GM19193 (cell line): ENCODE measurements around the gene CACNA1C.

ENCODE experiments used
- POLR2A ChIP-seq: IDR thresholded peaks from 4 replicates; pipeline ENCODE4 v1.6.1; 2011; ENCODE audit not compliant: insufficient read depth, insufficient read length; ENCODE audit errors: extremely low read depth

CACNA1C gene

DNA sequence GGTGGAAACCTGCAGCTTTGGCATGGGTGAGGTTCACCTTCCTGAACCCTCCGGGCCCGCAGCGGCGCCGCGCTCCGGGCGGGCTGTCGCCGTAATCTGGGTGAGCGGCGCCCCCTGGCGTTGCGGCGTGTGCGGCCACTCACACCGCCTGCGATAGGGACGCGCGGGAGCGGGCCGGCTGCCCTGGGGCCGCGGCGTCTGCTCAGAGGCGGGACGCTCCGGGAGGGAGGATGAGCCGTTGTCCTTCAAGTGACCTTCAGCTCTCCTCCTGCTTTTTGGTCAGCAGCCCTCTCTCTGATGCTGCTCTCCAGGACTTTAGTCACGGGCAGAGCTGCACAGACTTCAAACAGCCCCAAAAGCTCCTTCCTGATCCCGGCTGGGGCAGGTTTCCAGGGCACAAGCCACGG is 530.3 kb downstream of the CACNA1C start:
- TF ChIP-seq POLR2A = no peak

DNA sequence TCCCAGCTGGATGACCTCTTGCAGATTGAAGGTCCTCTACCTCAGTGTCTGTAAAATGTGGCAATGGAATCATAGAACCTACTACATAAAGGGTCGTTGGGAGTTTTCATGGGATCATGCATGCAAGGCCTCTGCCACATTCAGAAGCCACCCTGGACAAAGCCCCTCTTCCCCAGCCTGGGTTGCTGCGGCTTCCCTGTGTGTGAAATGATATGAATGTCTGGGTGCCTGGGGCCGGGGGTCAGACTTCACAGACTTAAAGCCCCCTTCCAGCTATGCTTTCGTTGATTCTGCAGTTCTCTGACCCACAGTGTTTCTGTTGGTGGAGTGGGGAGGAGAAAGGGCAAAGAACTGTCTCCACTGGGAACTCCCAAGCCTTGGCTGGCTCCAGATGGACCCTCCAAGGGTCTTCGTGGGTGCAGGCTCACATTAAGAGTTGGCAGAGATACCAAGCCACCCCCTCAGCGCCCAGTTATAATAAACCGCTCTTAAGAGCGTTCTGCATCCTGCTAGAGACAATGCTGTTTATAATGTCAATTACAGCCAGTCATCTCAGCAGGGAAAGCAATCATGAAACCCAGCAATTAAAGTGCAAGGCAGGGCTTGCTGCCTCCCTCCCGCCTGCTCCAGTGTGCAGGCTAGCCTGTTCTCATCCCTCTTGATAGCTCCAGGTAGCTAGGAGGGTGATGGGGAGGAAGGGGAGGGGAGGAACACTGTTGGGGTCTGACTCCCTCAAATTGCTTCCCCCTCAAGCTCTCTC is 531.0 kb downstream of the CACNA1C start:
- no peak for TF ChIP-seq POLR2A

DNA sequence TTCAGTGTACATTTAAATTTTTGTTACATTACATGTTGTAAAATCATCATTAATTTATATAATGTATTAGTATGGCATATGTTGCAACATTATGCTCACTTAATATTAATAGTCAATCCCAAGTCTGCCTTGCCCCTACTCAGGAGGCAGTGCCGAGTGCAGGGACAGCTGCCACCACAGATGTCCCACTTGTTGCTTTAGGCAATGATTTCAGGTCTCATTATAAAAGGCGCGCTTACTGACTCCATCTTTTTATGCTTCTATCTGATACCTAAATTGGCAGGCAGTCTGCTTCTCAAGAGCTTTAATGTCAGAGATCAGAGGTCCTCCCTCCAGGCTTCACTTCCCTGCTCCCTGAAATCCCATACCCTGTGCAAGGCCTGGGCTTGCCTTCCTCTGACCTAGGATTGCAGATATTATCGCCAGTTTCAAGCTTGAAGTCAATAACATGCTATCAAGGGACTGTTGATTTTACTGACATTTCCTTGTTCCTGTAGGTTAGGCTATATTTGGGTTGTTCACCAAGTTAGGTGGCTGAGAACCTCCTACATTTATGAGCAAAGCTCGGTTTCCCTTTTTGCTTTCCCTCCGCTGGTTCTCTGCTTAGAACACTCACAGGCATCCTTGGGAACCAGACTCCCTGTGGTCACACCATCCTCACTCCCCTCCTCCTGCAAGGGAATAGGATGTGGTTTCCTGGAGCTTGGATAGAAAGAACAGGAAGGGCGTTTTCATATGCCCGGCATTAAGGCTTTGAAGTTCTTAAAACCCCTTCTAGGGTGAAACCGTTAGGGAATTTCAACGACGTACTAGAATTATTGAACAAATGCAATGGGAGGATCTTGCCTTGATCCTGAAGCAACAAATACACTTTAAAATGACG is 533.6 kb downstream of the CACNA1C start:
- no peak for TF ChIP-seq POLR2A

DNA sequence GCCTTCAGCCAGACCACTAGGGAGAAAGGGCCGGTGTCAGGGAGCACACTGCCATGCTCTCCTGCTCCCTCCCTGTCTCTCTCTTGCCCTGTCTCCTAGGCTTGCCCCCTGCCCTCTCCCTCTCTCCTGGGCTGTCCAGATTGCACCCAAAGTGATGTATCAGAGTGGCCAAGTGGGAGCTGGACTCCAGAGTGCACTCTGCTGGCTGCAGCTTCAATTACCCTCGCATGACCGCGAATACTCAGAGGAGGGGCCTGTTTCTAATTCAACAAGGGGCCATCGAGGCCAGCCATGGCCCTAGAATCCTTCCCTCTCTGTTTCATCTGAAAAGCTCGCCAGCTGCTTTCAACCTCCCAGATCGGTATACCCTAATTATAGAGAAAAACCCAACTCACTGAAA is 535.6 kb downstream of the CACNA1C start:
- TF ChIP-seq POLR2A = no peak

DNA sequence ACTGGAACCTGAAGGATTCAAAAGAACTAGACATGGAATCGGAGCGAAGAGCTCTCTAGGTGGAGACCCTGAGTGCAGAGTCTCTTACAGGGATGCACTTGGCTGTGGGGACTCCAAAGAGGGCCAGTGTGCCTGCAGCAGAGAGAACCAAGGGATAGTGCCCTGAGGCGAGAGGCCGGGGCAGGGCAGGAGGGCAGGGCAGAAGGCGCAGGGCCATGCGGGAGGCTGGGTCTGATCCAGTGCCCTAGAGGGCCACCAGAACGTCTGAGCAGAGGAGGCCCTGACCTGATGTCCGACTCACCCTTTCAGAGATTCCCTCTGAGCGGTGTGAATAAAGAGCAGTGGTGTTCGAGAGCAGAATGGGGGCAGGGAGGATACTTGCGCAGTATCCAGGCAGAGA is 536.6 kb downstream of the CACNA1C start:
- no peak for TF ChIP-seq POLR2A

DNA sequence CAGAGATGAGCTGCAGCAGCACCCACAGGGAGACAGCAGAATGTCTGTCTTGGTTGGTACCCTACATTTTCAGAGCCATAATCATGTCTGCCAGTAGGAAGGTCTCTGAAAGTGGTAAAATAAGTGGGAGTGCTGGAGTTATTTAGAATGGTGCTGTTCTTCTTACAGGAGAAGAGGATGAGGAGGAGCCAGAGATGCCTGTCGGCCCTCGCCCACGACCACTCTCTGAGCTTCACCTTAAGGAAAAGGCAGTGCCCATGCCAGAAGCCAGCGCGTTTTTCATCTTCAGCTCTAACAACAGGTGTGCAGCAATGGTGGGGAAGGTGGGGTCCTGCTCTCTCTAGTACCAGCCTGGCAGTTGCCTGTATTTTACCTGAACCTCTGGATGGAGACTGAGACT is 540.3 kb downstream of the CACNA1C start:
- no peak for TF ChIP-seq POLR2A

DNA sequence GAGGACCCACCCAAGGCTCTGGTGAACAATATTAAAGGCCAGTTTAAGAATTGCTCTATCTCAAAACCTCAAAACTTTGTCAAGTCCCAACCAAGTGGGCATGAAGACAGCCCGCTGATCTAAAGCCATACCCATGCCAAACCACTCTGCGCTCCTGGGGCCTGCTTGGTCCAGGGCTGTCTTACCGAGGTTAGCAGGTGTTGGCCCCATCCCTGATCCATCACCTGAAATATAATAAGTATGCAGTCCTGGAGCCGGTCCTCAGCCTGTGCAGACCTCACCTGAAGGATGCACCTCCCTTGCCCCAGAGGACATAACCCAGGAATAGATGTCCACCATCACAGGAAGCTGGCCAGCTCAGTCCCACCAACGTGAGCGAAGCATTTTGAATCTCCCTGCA is 543.7 kb downstream of the CACNA1C start:
- no peak for TF ChIP-seq POLR2A

DNA sequence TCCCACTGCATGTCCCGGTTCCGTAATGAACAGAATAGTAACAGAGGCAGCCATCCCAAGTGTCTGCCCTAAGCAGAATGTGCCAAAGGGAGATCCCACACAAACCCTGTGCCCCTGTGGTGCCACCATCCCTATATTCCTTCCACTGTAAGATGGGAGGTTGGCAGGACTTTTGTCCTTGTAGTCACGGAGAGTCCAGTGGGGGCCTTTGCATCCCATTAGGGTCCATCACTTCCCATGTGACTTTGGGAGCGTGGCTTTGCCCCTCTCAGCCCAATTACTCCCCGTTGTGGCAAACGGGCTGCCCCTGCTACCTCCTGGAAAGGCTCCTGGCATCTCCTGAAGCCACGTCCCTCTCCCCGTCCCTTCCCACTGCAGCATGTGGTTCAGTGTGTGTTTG is 552.5 kb downstream of the CACNA1C start:
- no peak for TF ChIP-seq POLR2A

DNA sequence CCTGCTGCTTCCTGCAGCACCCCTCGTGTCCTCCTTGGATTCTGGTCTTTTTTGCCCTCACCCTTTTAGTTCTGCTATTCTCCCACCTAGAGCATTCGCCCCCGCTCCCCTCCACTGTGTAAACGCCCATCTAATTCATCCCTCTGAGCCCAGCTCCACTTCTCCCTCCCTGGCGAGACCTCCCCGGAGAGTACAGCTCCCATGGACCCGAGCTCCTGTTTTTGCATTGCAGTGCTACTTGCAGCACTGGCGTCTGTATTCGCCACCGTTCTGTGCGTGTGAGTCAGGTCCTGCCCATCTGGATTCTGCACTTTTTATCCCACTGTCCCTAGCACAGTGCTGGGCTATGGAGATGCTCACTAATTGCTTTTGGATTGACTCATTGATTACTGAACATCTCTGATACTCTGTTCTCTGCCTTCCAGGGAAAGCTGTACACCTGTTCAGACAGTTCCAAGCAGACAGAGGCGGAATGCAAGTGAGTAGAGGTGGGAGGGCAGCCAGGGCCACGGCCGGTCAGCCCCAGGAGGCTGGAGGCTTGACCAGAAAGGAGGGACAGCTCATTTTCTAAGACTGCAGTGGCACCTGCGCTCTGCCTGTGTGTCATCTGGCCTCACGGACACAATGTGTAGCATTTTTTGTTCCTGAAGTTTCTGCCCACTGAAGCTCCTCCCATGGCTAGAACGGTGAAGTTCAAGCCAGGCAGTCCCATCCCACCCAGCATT is 553.6 kb downstream of the CACNA1C start:
- no peak for TF ChIP-seq POLR2A

DNA sequence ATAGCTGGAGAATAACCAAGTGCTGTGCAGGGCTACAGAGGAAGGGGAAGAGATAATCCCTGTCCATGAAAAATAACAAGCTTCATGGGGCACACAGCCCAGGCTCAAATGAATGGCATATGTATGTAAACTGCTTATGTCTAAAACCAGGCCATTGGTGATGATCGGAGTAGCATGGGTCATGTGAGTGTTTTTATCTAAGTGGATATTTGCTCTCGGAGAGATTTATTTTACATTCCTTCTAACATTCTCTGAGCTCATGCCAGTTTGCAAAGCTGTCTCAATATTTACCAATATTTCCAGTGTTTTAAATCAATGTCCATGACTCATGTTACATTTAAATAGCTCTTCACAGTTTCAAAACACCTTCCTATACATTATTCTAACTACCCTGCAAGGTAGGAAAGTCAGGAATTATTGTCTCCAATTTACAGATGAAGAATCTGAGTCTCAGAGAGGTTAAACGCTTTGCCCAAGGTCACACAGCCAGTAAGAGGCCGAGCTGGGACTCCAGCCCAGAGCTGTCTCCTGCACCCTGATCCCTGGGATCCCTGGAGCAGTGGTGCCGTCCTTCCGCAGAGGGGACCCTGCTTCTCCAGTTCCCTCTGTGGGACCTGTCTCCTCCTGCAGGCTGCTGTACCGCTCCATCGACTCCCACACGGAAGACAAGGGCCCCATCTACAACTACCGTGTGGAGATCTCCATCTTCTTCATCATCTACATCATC is 555.3 kb downstream of the CACNA1C start:
- TF ChIP-seq POLR2A = no peak

DNA sequence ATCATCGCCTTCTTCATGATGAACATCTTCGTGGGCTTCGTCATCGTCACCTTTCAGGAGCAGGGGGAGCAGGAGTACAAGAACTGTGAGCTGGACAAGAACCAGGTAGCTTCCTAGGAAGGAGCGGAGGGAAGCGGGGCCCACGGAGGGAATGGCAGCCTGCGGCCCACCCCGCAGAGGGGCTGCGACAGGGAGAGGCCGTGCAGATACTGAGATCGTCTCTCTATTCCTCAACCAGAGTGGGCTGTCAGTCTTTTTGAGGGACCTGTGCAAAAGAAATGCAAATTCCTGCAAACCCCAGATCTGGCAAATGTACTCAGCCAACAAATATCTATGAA is 555.8 kb downstream of the CACNA1C start:
- TF ChIP-seq POLR2A = no peak

DNA sequence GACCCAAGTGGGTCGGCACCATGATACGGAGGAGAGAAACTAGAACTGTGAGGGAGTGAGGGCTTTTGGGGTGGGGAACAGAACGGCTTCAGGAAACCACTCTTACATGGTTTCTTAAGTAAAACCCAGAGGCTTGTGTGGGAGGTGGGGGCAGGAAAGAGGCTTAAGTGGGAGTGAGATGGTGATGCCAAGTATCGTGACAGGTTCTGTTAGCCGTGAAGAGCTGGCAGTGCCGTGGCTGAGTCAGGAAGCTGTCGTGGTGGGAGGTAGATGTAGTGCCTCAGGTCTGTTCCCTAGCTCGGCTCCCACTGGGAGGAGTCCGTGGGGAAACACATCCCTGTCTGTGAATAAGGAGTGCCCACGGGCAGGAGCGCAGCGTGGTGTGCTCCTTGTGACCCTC is 556.2 kb downstream of the CACNA1C start:
- no peak for TF ChIP-seq POLR2A

DNA sequence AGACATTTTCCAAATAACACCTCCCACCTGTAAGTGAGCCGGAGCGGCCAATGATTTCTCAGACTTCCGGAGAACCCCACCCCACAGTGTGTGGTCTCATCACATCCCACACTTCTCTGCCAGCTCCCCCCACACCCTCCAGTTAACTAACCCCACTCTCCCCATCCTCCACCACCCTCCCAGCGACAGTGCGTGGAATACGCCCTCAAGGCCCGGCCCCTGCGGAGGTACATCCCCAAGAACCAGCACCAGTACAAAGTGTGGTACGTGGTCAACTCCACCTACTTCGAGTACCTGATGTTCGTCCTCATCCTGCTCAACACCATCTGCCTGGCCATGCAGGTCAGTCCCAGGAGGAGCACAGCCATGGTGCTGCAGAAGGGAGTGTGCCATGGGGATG is 557.6 kb downstream of the CACNA1C start:
- TF ChIP-seq POLR2A = no peak

DNA sequence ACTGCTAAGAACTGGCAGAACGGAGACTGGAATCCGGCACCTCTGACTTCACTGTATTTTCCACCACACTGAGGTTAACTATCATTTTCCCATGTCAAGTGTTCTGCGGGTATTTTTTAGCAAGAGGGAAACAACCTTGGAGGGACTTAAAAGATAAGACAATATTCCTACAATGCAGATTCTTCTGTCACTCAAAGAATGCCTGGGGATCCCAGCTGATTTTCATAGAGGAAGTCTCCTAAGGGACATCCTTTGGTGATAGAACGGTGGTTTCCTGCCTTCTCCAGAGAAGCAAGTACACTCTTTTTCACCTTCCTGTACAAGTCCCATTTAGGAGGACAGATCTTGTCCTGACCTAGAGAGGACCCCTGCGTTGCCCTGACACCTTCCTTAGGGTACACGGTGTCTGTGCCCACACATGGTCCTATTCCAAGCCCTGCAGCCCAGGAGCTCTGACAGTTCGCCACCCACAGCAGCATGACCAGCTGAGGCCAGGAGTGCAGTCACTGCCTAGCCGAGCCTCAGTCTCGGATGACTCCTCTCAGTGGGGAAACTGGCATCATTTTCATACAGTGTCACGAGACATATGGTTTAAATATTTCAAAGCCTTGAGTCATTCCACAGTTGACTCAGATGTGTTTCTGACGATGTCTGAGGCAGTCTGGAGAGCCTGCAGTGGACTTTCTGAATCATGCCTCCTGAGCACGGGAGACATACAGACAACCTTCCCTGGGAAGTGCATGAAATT is 560.7 kb downstream of the CACNA1C start:
- TF ChIP-seq POLR2A = no peak
